Gastrocnemius medialis (tissue), 4 donors: ENCODE results near the gene VASN.

Experiments
- CTCF ChIP-seq, 5 experiments: fragments of 450-650 bp in 3 of 5; fragments of 200-600 bp in 2 of 5; sonication (generic) in 2 of 5; IDR thresholded peaks in 4 of 5; conservative IDR thresholded peaks in 1 of 5; 1 replicate in 4 of 5; 2 replicates in 1 of 5; pipeline ENCODE4 v1.5.1; 2016 to 2019; ENCODE audit warnings: antibody characterized with exemption in 5 of 5, mild to moderate bottlenecking in 3 of 5, moderate library complexity in 3 of 5
- POLR2A ChIP-seq, 2 donors: fragments of 450-650 bp; IDR thresholded peaks; one replicate each; pipeline ENCODE4 v1.6.1; 2017; ENCODE audit warnings: antibody characterized with exemption in 2 of 2, mild to moderate bottlenecking in 2 of 2, moderate library complexity in 2 of 2

GRCh38 chr16:4328046-4328781 is 43.4 kb upstream of the VASN start:
- TF ChIP-seq POLR2A (IDR thresholded peaks at IDR 0.05) (no peak), CTCF (IDR thresholded peaks at IDR 0.05 in 4 of 5, conservative IDR thresholded peaks at IDR 0.05 in 1 of 5) (peak; percentile 36 to 65 (median 51))
